GM19372 (cell line): ENCODE results near the gene SNAI3.
A peak's percentile ranks its signal among the peaks of the same experiment; 100 is the strongest.

Source experiments
- ATAC-seq: cut with Tn5 transposase; IDR thresholded peaks from one replicate; pipeline ENCODE4 v1.9.1; 2021; ENCODE audit warnings: mild to moderate bottlenecking, low read depth, moderate library complexity; ENCODE audit not compliant: unreplicated experiment

The SNAI3 gene

GRCh38 chr16:88693420-88694177, 7.3 kb upstream of the SNAI3 start:
- no peak for ATAC-seq

- ATAC-seq: no peak
These were observed 6.6 kb upstream of the SNAI3 start for GRCh38 chr16:88692861-88693260.

GRCh38 chr16:88691924-88692560, 5.7 kb upstream of the SNAI3 start:
- ATAC-seq: no peak

- ATAC-seq: no peak
These were observed 5.0 kb upstream of the SNAI3 start for GRCh38 chr16:88691129-88691813.

- no peak for ATAC-seq
These were observed 4.2 kb upstream of the SNAI3 start for GRCh38 chr16:88690341-88691128.

- ATAC-seq: no peak
These were observed 1.9 kb upstream of the SNAI3 start for GRCh38 chr16:88688013-88688778.

- no peak for ATAC-seq
These were observed 1.3 kb upstream of the SNAI3 start for GRCh38 chr16:88687676-88688012.

- no peak for ATAC-seq
These were observed 908 bp upstream of the SNAI3 start for GRCh38 chr16:88687254-88687576.

- ATAC-seq: peak; percentile 9
These were observed 257 bp downstream of the SNAI3 start for GRCh38 chr16:88686062-88686438.

- no peak for ATAC-seq
These were observed 898 bp downstream of the SNAI3 start for GRCh38 chr16:88685156-88686061.

- ATAC-seq: no peak
These were observed 1.6 kb downstream of the SNAI3 start for GRCh38 chr16:88684569-88685155.

- peak; percentile 53 for ATAC-seq
These were observed 4.4 kb downstream of the SNAI3 start for GRCh38 chr16:88681709-88682451.

- no peak for ATAC-seq
These were observed 5.1 kb downstream of the SNAI3 start for GRCh38 chr16:88681084-88681680.

- no peak for ATAC-seq
These were observed 5.7 kb downstream of the SNAI3 start for GRCh38 chr16:88680554-88681083.

- no peak for ATAC-seq
These were observed 7.9 kb downstream of the SNAI3 start for GRCh38 chr16:88678224-88678979.

- ATAC-seq: no peak
These were observed 8.6 kb downstream of the SNAI3 start for GRCh38 chr16:88677721-88678120.
